SU-DHL-6 (cell line): Measurements from ENCODE around the gene HTT.
"Not testable (repeated sequence)": the region's sequence is repeated elsewhere in the genome, so short reads cannot be mapped to it uniquely, and the experiment has no call there.

Experiments used
- H2AFZ ChIP-seq: fragments of 200-600 bp; sonication (generic); 2 replicates; pipeline ENCODE4 v1.6.1; 2014; ENCODE audit warnings: low read depth, mild to moderate bottlenecking, moderate library complexity, mixed read lengths, antibody characterized with exemption, low read length; ENCODE audit not compliant: severe bottlenecking
- H3F3A ChIP-seq: fragments of 200-600 bp; shearing (Covaris generic); 2 replicates; pipeline ENCODE4 v1.6.0; 2016; ENCODE audit warnings: antibody characterized with exemption, mild to moderate bottlenecking; ENCODE audit not compliant: insufficient read depth
- H3K27ac ChIP-seq: fragments of 200-600 bp; sonication (generic); 2 replicates; pipeline ENCODE4 v1.5.1; 2016; ENCODE audit warnings: low read depth, mild to moderate bottlenecking, low read length, moderate library complexity, mixed read lengths
- H3K27me3 ChIP-seq: fragments of 200-600 bp; sonication (generic), shearing (Covaris generic); 2 replicates; pipeline ENCODE4 v1.6.0; 2014; ENCODE audit warnings: mild to moderate bottlenecking, low read length
- H3K36me3 ChIP-seq: fragments of 200-600 bp; sonication (generic); 2 replicates; pipeline ENCODE4 v1.6.1; 2014; ENCODE audit warnings: mild to moderate bottlenecking, low read length, mixed read lengths
- H3K4me2 ChIP-seq: fragments of 300-600, 200-600 bp; shearing (Covaris generic), sonication (generic); 2 replicates; pipeline ENCODE4 v1.6.0; 2014; ENCODE audit warnings: low read length, low read depth, mild to moderate bottlenecking; ENCODE audit not compliant: poor library complexity, severe bottlenecking
- H3K4me3 ChIP-seq: fragments of 200-600 bp; sonication (generic); 2 replicates; pipeline ENCODE4 v1.5.1; 2014; ENCODE audit warnings: antibody characterized with exemption, low read length, mild to moderate bottlenecking, mixed read lengths; ENCODE audit not compliant: insufficient read depth, poor library complexity, severe bottlenecking
- H3K79me2 ChIP-seq: fragments of 200-600 bp; sonication (generic); 2 replicates; pipeline ENCODE4 v1.6.1; 2014; ENCODE audit warnings: mild to moderate bottlenecking, low read length, moderate library complexity; ENCODE audit not compliant: insufficient read depth
- H3K9ac ChIP-seq: fragments of 200-600 bp; sonication (generic); 2 replicates; pipeline ENCODE4 v1.7.0; 2014; ENCODE audit warnings: mild to moderate bottlenecking, low read length
- H3K9me2 ChIP-seq: fragments of 200-600 bp; sonication (generic); replicated peaks from 2 replicates; pipeline ENCODE4 v1.6.1; 2014; ENCODE audit warnings: low read length; ENCODE audit not compliant: insufficient read depth
- H3K9me3 ChIP-seq: fragments of 200-600 bp; sonication (generic); 2 replicates; pipeline ENCODE4 v1.6.1; 2014; ENCODE audit warnings: low read length, mixed read lengths; ENCODE audit not compliant: insufficient read depth
- H4K20me1 ChIP-seq: fragments of 200-600 bp; sonication (generic); 2 replicates; pipeline ENCODE4 v1.6.1; 2014; ENCODE audit warnings: low read depth, mild to moderate bottlenecking, antibody characterized with exemption, low read length, moderate library complexity, mixed read lengths
- CTCF ChIP-seq: fragments of 200-600 bp; sonication (generic); IDR thresholded peaks from one replicate; pipeline ENCODE4 v1.5.1; 2017; ENCODE audit warnings: antibody characterized with exemption, mild to moderate bottlenecking, low read length, moderate library complexity; ENCODE audit not compliant: insufficient read depth, poor library complexity, severe bottlenecking
- EZH2phosphoT487 ChIP-seq: fragments of 200-600 bp; sonication (generic), shearing (Covaris generic); conservative IDR thresholded peaks from 2 replicates; pipeline ENCODE4 v1.6.1; 2018; ENCODE audit warnings: mild to moderate bottlenecking, antibody characterized with exemption, low read length, moderate library complexity, mixed read lengths

Gene HTT

GRCh38 chr4:3148926-3149325 is 74.4 kb downstream of the HTT start:
- H3K4me3 ChIP-seq: no peak overlapping the region
- H3K27me3 ChIP-seq: no peaks in the 10 kb centered on the region
- TF ChIP-seq EZH2phosphoT487: no peak
- TF ChIP-seq CTCF: no peak
- H3K36me3 ChIP-seq: peaks cover 10% of the 10 kb centered on the region; the same call in 1 of the 2 replicates
- no peaks in the 10 kb centered on the region for H3K9me3 ChIP-seq
- H3F3A ChIP-seq: no peaks in the 10 kb centered on the region
- H2AFZ ChIP-seq: no peak overlapping the region
- no peak overlapping the region for H3K27ac ChIP-seq
- H3K79me2 ChIP-seq: no peaks in the 10 kb centered on the region
- no peak overlapping the region for H3K9ac ChIP-seq
- H3K4me2 ChIP-seq: no peak overlapping the region
- no peaks in the 10 kb centered on the region for H4K20me1 ChIP-seq
- H3K9me2 ChIP-seq: no peaks in the 10 kb centered on the region

GRCh38 chr4:3151238-3151637 is 76.8 kb downstream of the HTT start:
- H3K9me2 ChIP-seq, H3K4me2 ChIP-seq: not testable (repeated sequence)

GRCh38 chr4:3157366-3157765 is 82.9 kb downstream of the HTT start:
- Histone ChIP-seq H3K9ac (no peak overlapping the region), H3K9me2 (no peaks in the 10 kb centered on the region), H3K4me3 (no peak overlapping the region), H2AFZ (no peak overlapping the region), H3K9me3 (no peaks in the 10 kb centered on the region), H3K4me2 (no peak overlapping the region), H3K79me2 (no peaks in the 10 kb centered on the region), H3K27me3 (no peaks in the 10 kb centered on the region), H4K20me1 (no peaks in the 10 kb centered on the region), H3F3A (no peaks in the 10 kb centered on the region), H3K36me3 (peaks cover 26% of the 10 kb centered on the region), H3K27ac (no peak overlapping the region)
- TF ChIP-seq EZH2phosphoT487 (no peak), CTCF (no peak)

More at GRCh38 chr4:3151238-3151637, 76.8 kb downstream of the HTT start:
- H4K20me1 ChIP-seq, H3F3A ChIP-seq, H3K36me3 ChIP-seq, H3K27me3 ChIP-seq, H3K79me2 ChIP-seq, H3K9me3 ChIP-seq, H3K27ac ChIP-seq, H2AFZ ChIP-seq, H3K9ac ChIP-seq, H3K4me3 ChIP-seq: not testable (repeated sequence)

GRCh38 chr4:3158841-3159240 is 84.4 kb downstream of the HTT start:
- Histone ChIP-seq H3K9me3 (no peaks in the 10 kb centered on the region), H3K4me3 (no peak overlapping the region), H3F3A (no peaks in the 10 kb centered on the region), H2AFZ (no peak overlapping the region), H4K20me1 (no peaks in the 10 kb centered on the region), H3K9me2 (no peaks in the 10 kb centered on the region), H3K27ac (no peak overlapping the region), H3K9ac (no peak overlapping the region), H3K27me3 (no peaks in the 10 kb centered on the region), H3K36me3 (peaks cover 26% of the 10 kb centered on the region), H3K4me2 (no peak overlapping the region), H3K79me2 (no peaks in the 10 kb centered on the region)
- TF ChIP-seq EZH2phosphoT487: no peak
- no peak for TF ChIP-seq CTCF
